Naive thymus-derived CD8-positive, alpha-beta T cell (primary cell): ENCODE results near the gene RABEP1. TPM values are rescaled to one million over a fixed set of nuclear protein-coding genes. Genes with fewer than 3 reads are reported as not detected.

Source experiments
- ATAC-seq, 2 donors: fragments of 150-1000 bp; cut with Tn5 transposase in 1 of 2; sonication (Bioruptor Pico), chemical (Tn5 transposase) in 1 of 2; 1 replicate in 1 of 2; 2 replicates in 1 of 2; pipeline ENCODE4 v1.10.0; 2021; ENCODE audit warnings: mild to moderate bottlenecking in 2 of 2, moderate library complexity in 2 of 2
- POLR2A ChIA-PET: fragments of 350-600 bp; sonication (Branson Sonifier 250); formaldehyde crosslinking; loops from one replicate; lab custom pipeline; 2021; ENCODE audit warnings: antibody characterized with exemption; lab: Charles Lee
- DNase-seq, 10 donors: peaks; one replicate each; pipeline versions ENCODE4 v3.0.0 to v3.0.0-alpha.2; 2020 to 2022
- H3K27ac Mint-ChIP-seq, 10 donors: one replicate each; pipeline ENCODE4 v1.8.0; 2020 to 2022; ENCODE audit warnings: mild to moderate bottlenecking in 10 of 10, mixed read lengths in 10 of 10, moderate library complexity in 4 of 10, inconsistent platforms in 1 of 10
- H3K27me3 Mint-ChIP-seq, 5 donors: one replicate each; pipeline ENCODE4 v1.8.0; 2021 to 2022; ENCODE audit warnings: mixed read lengths in 5 of 5
- H3K36me3 Mint-ChIP-seq, 3 donors: one replicate each; pipeline ENCODE4 v1.8.0; 2020 to 2022; ENCODE audit warnings: mixed read lengths in 3 of 3, mild to moderate bottlenecking in 2 of 3, inconsistent platforms in 1 of 3
- H3K4me1 Mint-ChIP-seq, 4 donors: one replicate each; pipeline ENCODE4 v1.8.0; 2021 to 2022; ENCODE audit warnings: mixed read lengths in 4 of 4
- H3K4me3 Mint-ChIP-seq, 10 donors: one replicate each; pipeline ENCODE4 v1.8.0; 2020 to 2022; ENCODE audit warnings: mild to moderate bottlenecking in 10 of 10, mixed read lengths in 10 of 10, moderate library complexity in 6 of 10, inconsistent platforms in 1 of 10
- H3K9me3 Mint-ChIP-seq, 9 donors: one replicate each; pipeline ENCODE4 v1.8.0; 2020 to 2022; ENCODE audit warnings: mixed read lengths in 9 of 9, mild to moderate bottlenecking in 3 of 9, inconsistent platforms in 1 of 9, moderate library complexity in 1 of 9
- polyA plus RNA-seq, 3 donors: library from polyadenylated mRNA; unstranded; fragments of 300-500 nt; fragmentation: Illumina TruSeq; gene quantifications; one replicate each; pipeline ENCODE4 v1.2.3, GENCODE V29; 2021
- total RNA-seq, 8 experiments: library from RNA in 2 of 8; stranded (reverse) in 2 of 8; gene quantifications; one replicate each; pipeline ENCODE4 v1.2.3 and lab custom pipeline; 2021 to 2026

Gene RABEP1
- total and polyA plus RNA-seq, 5 experiments from 2014 or later = 23.5 to 58.6 (median 32.7) TPM

DNA sequence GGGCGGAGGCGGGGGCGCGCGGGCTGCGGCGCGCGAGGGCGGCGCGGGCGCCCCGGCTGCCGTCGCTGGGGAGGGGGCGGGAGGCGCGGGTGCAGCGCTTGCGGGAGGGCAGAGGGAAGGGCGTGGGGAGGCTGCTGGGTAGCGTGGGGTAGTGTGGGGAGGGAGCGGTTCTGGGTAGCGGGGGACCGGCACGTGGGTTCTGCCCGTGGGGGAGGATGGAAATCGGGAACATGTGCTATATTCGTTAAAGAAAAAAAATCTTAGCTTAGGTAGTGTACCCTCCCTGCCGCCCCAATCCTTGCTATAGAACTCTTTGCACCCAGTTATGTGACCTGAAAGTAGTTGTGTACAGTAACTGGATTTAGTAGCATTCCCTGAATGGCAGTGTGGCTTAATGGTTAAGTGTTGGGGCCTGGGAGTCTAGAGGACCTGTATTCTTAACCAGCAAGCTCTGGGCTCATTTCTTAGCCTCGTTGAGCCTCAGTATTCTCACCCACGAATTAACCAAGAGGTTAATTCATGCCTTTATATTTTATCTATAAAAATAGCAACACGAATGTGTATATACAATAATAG, 646 bp downstream of the RABEP1 start:
- ATAC-seq (peak; percentile 52 to 66), DNase-seq (peak in 1 of 10 donors; percentile 75)
- H3K27me3 Mint-ChIP-seq = no peaks in the 10 kb centered on the region
- peaks cover 16 to 51% (median 38%) of the 10 kb centered on the region in 4 donors for H3K4me1 Mint-ChIP-seq
- H3K27ac Mint-ChIP-seq = peak overlapping the region; percentile 60 to 97 (median 92)
- H3K9me3 Mint-ChIP-seq = no peaks in the 10 kb centered on the region
- H3K36me3 Mint-ChIP-seq = peaks cover 0 to 11% (median 0%) of the 10 kb centered on the region in 3 donors
- POLR2A ChIA-PET = interaction anchor here (0.5 to 2.0 kb wide), 10 partner anchors 14 to 137 kb away, joined by 3 to 9 read pairs (median 4); partner anchors contain the start of gene NUP88
- peak overlapping the region; percentile 80 to 96 (median 90) for H3K4me3 Mint-ChIP-seq

- H3K36me3 Mint-ChIP-seq = peaks cover 0 to 15% (median 0%) of the 10 kb centered on the region in 3 donors
- no peak for ATAC-seq
- no peak for DNase-seq
- H3K4me3 Mint-ChIP-seq = peak overlapping the region; percentile 80 to 96 (median 90)
- H3K9me3 Mint-ChIP-seq = no peaks in the 10 kb centered on the region
- H3K27me3 Mint-ChIP-seq = no peaks in the 10 kb centered on the region
- POLR2A ChIA-PET = interaction anchor here (1.2 to 1.8 kb wide), 3 partner anchors 35 to 131 kb away, joined by 3 to 7 read pairs (median 4); no protein-coding TSS in a partner anchor
- peak overlapping the region in 9 of 10 donors; percentile 46 to 93 (median 80) for H3K27ac Mint-ChIP-seq
- peaks cover 20 to 57% (median 47%) of the 10 kb centered on the region in 4 donors for H3K4me1 Mint-ChIP-seq
Measured at GRCh38 chr17:5283571-5284315, 1.7 kb downstream of the RABEP1 start.

DNA sequence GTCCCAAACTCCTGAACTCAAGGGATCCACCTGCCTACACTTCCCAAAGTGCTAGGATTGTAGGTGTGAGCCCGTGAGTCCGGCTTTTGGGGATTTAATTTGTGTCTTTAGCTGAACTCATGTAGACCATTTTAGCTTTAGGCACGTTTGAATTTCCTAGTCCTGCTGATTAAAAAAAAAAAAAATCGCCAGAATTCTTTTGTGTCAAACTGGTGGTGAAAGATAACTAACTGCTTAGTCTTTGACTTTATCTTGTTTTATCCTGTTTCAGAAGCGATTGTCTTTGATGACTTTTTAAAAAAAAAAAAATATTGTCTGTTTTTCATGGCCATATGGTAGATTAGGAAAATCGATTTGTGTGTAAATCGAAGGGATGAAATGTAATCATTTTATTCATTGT, 2.6 kb downstream of the RABEP1 start:
- Mint-ChIP-seq H3K27ac (no peak overlapping the region), H3K4me1 (peaks cover 25 to 65% (median 53%) of the 10 kb centered on the region in 4 donors), H3K27me3 (no peaks in the 10 kb centered on the region), H3K9me3 (no peaks in the 10 kb centered on the region), H3K36me3 (peaks cover 0 to 16% (median 0%) of the 10 kb centered on the region in 3 donors), H3K4me3 (peak overlapping the region in 5 of 10 donors; percentile 80 to 93 (median 92))
- ATAC-seq (no peak), DNase-seq (no peak)
- POLR2A ChIA-PET = no interaction called here

GRCh38 chr17:5286846-5287245, 4.8 kb downstream of the RABEP1 start:
- peak overlapping the region in 4 of 10 donors; percentile 1 to 37 (median 5) for H3K4me3 Mint-ChIP-seq
- H3K27me3 Mint-ChIP-seq = no peaks in the 10 kb centered on the region
- peak overlapping the region in 7 of 10 donors; percentile 1 to 56 (median 24) for H3K27ac Mint-ChIP-seq
- POLR2A ChIA-PET = no interaction called here
- DNase-seq (no peak), ATAC-seq (no peak)
- peaks cover 25 to 72% (median 55%) of the 10 kb centered on the region in 4 donors for H3K4me1 Mint-ChIP-seq
- no peaks in the 10 kb centered on the region for H3K9me3 Mint-ChIP-seq
- peaks cover 0 to 29% (median 0%) of the 10 kb centered on the region in 3 donors for H3K36me3 Mint-ChIP-seq

DNA sequence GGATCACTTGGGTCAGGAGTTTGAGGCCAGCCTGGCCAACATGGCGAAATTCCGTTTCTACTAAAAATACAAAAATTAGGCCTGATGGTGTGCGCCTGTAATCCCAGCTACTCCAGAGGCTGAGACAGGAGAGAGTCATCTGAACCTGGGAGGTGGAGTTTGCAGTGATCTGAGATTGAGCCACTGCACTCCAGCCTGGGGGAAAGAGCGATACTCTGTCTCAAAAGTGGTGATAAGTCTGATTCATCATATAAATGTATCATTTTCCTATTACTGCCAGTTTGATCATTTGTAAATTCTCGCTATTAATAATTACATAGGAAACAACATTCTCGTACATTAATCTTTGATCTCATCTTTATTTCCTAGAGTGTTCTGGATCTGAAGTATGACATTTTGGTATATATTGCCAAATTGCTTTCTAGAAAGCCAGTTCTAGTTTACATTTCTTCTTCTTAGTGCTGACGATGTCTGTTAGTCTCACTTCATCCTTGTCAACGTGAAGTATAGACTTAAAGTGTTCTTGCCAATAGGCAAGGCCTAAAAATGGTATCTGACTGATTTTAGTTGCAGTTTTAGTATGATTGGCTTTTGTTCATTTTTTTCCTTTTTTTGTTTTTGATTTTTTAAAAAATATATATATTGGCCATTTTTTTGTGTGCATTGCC, 9.7 kb downstream of the RABEP1 start:
- ATAC-seq (no peak), DNase-seq (no peak)
- POLR2A ChIA-PET = no interaction called here
- Mint-ChIP-seq H3K4me1 (peaks cover 15 to 44% (median 35%) of the 10 kb centered on the region in 4 donors), H3K27ac (peak overlapping the region in 4 of 10 donors; percentile 34 to 63 (median 44)), H3K9me3 (no peaks in the 10 kb centered on the region), H3K36me3 (peaks cover 0 to 31% (median 0%) of the 10 kb centered on the region in 3 donors), H3K4me3 (peak overlapping the region in 1 of 10 donors; percentile 26), H3K27me3 (no peaks in the 10 kb centered on the region)

DNA sequence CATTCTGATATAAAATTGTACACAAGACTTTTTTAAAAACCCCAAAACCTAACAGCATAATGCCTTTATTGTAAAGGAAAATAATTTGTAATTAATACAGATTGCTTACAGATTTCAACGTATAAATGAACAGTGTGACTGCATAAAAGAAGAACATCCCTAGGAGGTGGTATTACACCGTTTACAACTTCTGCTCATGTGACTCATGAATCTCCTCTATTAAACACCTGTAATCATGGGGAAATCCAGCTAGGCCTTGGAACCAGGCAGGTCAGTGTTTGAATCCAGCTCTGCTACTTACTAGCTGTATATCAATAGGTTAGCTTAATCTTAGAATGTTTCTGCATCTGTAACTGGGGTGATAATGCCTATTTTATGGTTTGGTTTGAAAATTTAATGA, 15.2 kb downstream of the RABEP1 start:
- Mint-ChIP-seq H3K27ac (peak overlapping the region in 6 of 10 donors; percentile 11 to 38 (median 29)), H3K4me3 (no peak overlapping the region), H3K36me3 (peaks cover 0 to 40% (median 0%) of the 10 kb centered on the region in 3 donors), H3K27me3 (no peaks in the 10 kb centered on the region), H3K9me3 (no peaks in the 10 kb centered on the region), H3K4me1 (peaks cover 17 to 50% (median 42%) of the 10 kb centered on the region in 4 donors)
- DNase-seq = no peak
- no peak for ATAC-seq
- POLR2A ChIA-PET = interaction anchor here (0.5 to 1.1 kb wide), 2 partner anchors 14 to 378 kb away, joined by 3 read pairs; no protein-coding TSS in a partner anchor

GRCh38 chr17:5299383-5299782, 17.3 kb downstream of the RABEP1 start:
- DNase-seq = no peak
- H3K27me3 Mint-ChIP-seq = no peaks in the 10 kb centered on the region
- H3K4me1 Mint-ChIP-seq = peaks cover 17 to 54% (median 47%) of the 10 kb centered on the region in 4 donors
- no peaks in the 10 kb centered on the region for H3K9me3 Mint-ChIP-seq
- peaks cover 0 to 41% (median 0%) of the 10 kb centered on the region in 3 donors for H3K36me3 Mint-ChIP-seq
- ATAC-seq = no peak
- POLR2A ChIA-PET = interaction anchor here (0.6 kb wide), 1 partner anchor 12 kb away, joined by 3 read pairs; no protein-coding TSS in a partner anchor
- peak overlapping the region in 4 of 10 donors; percentile 11 to 75 (median 36) for H3K27ac Mint-ChIP-seq
- H3K4me3 Mint-ChIP-seq = no peak overlapping the region

GRCh38 chr17:5304636-5305035, 22.6 kb downstream of the RABEP1 start:
- ATAC-seq (no peak), DNase-seq (no peak)
- no peaks in the 10 kb centered on the region for H3K9me3 Mint-ChIP-seq
- H3K36me3 Mint-ChIP-seq = peaks cover 0 to 33% (median 0%) of the 10 kb centered on the region in 3 donors
- H3K27ac Mint-ChIP-seq = peak overlapping the region in 1 of 10 donors; percentile 56
- H3K4me3 Mint-ChIP-seq = no peak overlapping the region
- H3K27me3 Mint-ChIP-seq = no peaks in the 10 kb centered on the region
- H3K4me1 Mint-ChIP-seq = peaks cover 14 to 65% (median 49%) of the 10 kb centered on the region in 4 donors
- POLR2A ChIA-PET = no interaction called here

- no peaks in the 10 kb centered on the region for H3K27me3 Mint-ChIP-seq
- ATAC-seq = no peak
- DNase-seq = no peak
- H3K27ac Mint-ChIP-seq = no peak overlapping the region
- no peak overlapping the region for H3K4me3 Mint-ChIP-seq
- POLR2A ChIA-PET = no interaction called here
- peaks cover 0 to 1% (median 0%) of the 10 kb centered on the region in 9 donors for H3K9me3 Mint-ChIP-seq
- peaks cover 0 to 54% (median 12%) of the 10 kb centered on the region in 3 donors for H3K36me3 Mint-ChIP-seq
- peaks cover 2 to 42% (median 29%) of the 10 kb centered on the region in 4 donors for H3K4me1 Mint-ChIP-seq
Measured at GRCh38 chr17:5309851-5310250, 27.8 kb downstream of the RABEP1 start.

DNA sequence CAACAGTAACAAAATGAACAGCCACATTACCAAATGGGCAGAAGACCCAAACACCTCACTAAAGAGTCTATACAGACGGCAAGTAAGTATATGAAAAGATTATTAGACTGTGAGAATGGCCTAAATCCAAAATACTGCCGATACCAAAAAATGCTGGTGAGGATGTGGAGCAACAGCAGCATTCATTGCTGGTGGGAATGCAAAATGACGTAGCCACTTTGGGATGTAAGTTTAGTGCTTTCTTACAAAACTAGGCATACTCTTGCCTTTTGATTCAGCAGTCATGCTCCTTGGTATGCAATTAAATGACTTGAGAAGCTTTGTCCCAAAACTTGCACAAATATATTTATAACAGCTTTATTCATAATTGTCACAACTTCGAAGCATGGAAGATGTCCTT, 43.8 kb downstream of the RABEP1 start:
- Mint-ChIP-seq H3K4me1 (peaks cover 22 to 51% (median 39%) of the 10 kb centered on the region in 4 donors), H3K9me3 (peaks cover 0 to 8% (median 3%) of the 10 kb centered on the region in 9 donors), H3K4me3 (no peak overlapping the region), H3K27me3 (no peaks in the 10 kb centered on the region), H3K27ac (peak overlapping the region in 3 of 10 donors; percentile 9 to 70 (median 23)), H3K36me3 (peaks cover 0 to 24% (median 18%) of the 10 kb centered on the region in 3 donors)
- DNase-seq (no peak), ATAC-seq (no peak)
- POLR2A ChIA-PET = no interaction called here

GRCh38 chr17:5329784-5330557, 47.9 kb downstream of the RABEP1 start:
- POLR2A ChIA-PET = interaction anchor here (0.6 kb wide), 2 partner anchors 48 to 130 kb away, joined by 3 to 4 read pairs; no protein-coding TSS in a partner anchor
- H3K9me3 Mint-ChIP-seq = no peaks in the 10 kb centered on the region
- DNase-seq (peak in 2 of 10 donors; percentile 7 to 12), ATAC-seq (peak; percentile 58 to 68)
- peaks cover 3 to 38% (median 5%) of the 10 kb centered on the region in 3 donors for H3K36me3 Mint-ChIP-seq
- H3K4me1 Mint-ChIP-seq = peaks cover 19 to 48% (median 37%) of the 10 kb centered on the region in 4 donors
- H3K27me3 Mint-ChIP-seq = no peaks in the 10 kb centered on the region
- peak overlapping the region in 7 of 10 donors; percentile 24 to 86 (median 75) for H3K27ac Mint-ChIP-seq
- H3K4me3 Mint-ChIP-seq = peak overlapping the region in 7 of 10 donors; percentile 0 to 50 (median 23)
